Measurements from ENCODE around the gene CA10.

CA10 gene

GRCh38 chr17:52030052-52030451, 128.5 kb downstream of the CA10 start:
- Histone ChIP-seq H3K27ac (no peak overlapping the region), H3K4me3 (no peak overlapping the region)
- no peak for TF ChIP-seq CTCF (IDR thresholded peaks at IDR 0.05)
- DNase-seq (ENCODE audit: low spot score) = no peak

GRCh38 chr17:52027620-52028295, 130.8 kb downstream of the CA10 start:
- TF ChIP-seq CTCF (IDR thresholded peaks at IDR 0.05) = no peak
- H3K27ac ChIP-seq = no peak overlapping the region
- H3K4me3 ChIP-seq = no peak overlapping the region
- no peak for DNase-seq (ENCODE audit: low spot score)

- no peak for TF ChIP-seq CTCF (IDR thresholded peaks at IDR 0.05)
- no peak for DNase-seq (ENCODE audit: low spot score)
- Histone ChIP-seq H3K4me3 (no peak overlapping the region), H3K27ac (no peak overlapping the region)
These were observed 131.4 kb downstream of the CA10 start for GRCh38 chr17:52027081-52027480.

GRCh38 chr17:52026075-52026474, 132.4 kb downstream of the CA10 start:
- no peak for DNase-seq (ENCODE audit: low spot score)
- Histone ChIP-seq H3K4me3 (no peak overlapping the region), H3K27ac (no peak overlapping the region)
- no peak for TF ChIP-seq CTCF (IDR thresholded peaks at IDR 0.05)

- no peak for DNase-seq (ENCODE audit: low spot score)
- H3K27ac ChIP-seq = no peak overlapping the region
- no peak overlapping the region for H3K4me3 ChIP-seq
- TF ChIP-seq CTCF (IDR thresholded peaks at IDR 0.05) = no peak
These were observed 133.3 kb downstream of the CA10 start for GRCh38 chr17:52025236-52025635.

GRCh38 chr17:52024300-52024870, 134.1 kb downstream of the CA10 start:
- DNase-seq (ENCODE audit: low spot score) = no peak
- Histone ChIP-seq H3K4me3 (no peak overlapping the region), H3K27ac (no peak overlapping the region)
- TF ChIP-seq CTCF (IDR thresholded peaks at IDR 0.05) = no peak

- no peak for TF ChIP-seq CTCF (IDR thresholded peaks at IDR 0.05)
- DNase-seq (ENCODE audit: low spot score) = no peak
- H3K27ac ChIP-seq = no peak overlapping the region
These were observed 147.4 kb downstream of the CA10 start for GRCh38 chr17:52011064-52011463.

More at GRCh38 chr17:52011064-52011463, 147.4 kb downstream of the CA10 start:
- no peak overlapping the region for H3K4me3 ChIP-seq

Measured in coronary artery (tissue), 2 donors.